Measurements from ENCODE around the gene SUMF1. TPM values are rescaled to one million over a fixed set of nuclear protein-coding genes. Genes with fewer than 3 reads are reported as not detected.

SUMF1 gene
- total and polyA plus RNA-seq, 8 donors = 5.3 to 170 (median 39.9) TPM

DNA sequence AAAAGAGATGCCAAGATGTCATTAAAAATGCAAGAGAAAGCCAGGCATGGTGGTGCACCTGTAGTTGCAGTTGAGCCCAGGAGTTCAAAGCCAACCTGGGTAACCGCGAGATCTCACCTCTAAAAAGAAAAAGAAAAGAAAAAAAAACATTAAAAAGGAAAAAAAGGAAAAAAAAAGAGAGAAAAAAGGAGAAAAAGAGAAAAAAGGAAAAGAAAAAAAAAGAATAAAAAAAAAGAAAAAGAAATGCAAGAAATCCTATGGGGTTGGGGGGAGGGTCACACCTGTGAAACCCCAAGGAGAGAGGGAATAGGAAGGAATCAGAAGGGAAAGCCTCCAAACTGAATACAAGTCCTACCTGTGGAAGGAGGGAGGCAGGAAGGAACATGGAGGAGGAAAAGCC, 5.2 kb upstream of the SUMF1 start:
- intact Hi-C loops (cut with DNase I; ENCODE audit: low total_unique reads) = no loop called here
- TF ChIP-seq POLR2AphosphoS5 (IDR thresholded peaks at IDR 0.05) (no peak), EP300 (IDR thresholded peaks at IDR 0.05) (no peak), POLR2A (IDR thresholded peaks at IDR 0.05) (no peak)
- TF ChIP-seq, protein P1, sequence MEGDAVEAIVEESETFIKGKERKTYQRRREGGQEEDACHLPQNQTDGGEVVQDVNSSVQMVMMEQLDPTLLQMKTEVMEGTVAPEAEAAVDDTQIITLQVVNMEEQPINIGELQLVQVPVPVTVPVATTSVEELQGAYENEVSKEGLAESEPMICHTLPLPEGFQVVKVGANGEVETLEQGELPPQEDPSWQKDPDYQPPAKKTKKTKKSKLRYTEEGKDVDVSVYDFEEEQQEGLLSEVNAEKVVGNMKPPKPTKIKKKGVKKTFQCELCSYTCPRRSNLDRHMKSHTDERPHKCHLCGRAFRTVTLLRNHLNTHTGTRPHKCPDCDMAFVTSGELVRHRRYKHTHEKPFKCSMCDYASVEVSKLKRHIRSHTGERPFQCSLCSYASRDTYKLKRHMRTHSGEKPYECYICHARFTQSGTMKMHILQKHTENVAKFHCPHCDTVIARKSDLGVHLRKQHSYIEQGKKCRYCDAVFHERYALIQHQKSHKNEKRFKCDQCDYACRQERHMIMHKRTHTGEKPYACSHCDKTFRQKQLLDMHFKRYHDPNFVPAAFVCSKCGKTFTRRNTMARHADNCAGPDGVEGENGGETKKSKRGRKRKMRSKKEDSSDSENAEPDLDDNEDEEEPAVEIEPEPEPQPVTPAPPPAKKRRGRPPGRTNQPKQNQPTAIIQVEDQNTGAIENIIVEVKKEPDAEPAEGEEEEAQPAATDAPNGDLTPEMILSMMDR (IDR thresholded peaks at IDR 0.05) = no peak
- Histone ChIP-seq H3K27me3 (peaks cover 0 to 8% (median 0%) of the 10 kb centered on the region in 3 donors), H3K9me3 (no peaks in the 10 kb centered on the region), H3K36me3 (no peaks in the 10 kb centered on the region), H3K27ac (no peak overlapping the region), H3K4me1 (peaks cover 0 to 4% (median 4%) of the 10 kb centered on the region in 4 donors), H3K4me3 (no peak overlapping the region)
- DNase-seq = no peak
- WGBS, 5 donors = 89 to 98% (median 95%) methylated on average over 2 of the region's 2 CpGs

DNA sequence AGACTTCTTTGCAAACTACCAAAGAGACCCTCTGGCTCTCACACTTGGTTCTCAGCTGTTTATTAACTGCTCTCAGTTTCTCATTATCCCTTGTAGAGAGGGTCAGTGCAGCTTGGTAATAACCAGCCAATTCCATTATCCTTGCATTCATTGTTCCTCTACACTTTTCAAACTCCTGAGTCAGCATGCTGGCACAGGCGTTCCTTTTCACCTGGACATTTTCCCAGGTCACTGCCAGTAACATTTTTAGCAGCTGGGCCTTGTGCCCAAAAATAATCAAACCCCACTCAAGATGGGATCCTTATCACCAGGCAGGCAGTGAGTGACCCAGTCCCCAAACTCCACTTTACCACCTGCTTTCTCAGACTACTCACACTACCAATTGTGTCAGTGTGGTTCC, 4.8 kb upstream of the SUMF1 start:
- H3K4me3 ChIP-seq = no peak overlapping the region
- intact Hi-C loops (cut with DNase I; ENCODE audit: low total_unique reads) = no loop called here
- no peak for TF ChIP-seq EP300 (IDR thresholded peaks at IDR 0.05)
- no peak for TF ChIP-seq POLR2A (IDR thresholded peaks at IDR 0.05)
- no peak for TF ChIP-seq POLR2AphosphoS5 (IDR thresholded peaks at IDR 0.05)
- TF ChIP-seq, protein P1 (IDR thresholded peaks at IDR 0.05) = no peak
- no peaks in the 10 kb centered on the region for H3K36me3 ChIP-seq
- H3K27ac ChIP-seq = no peak overlapping the region
- no peak for DNase-seq
- H3K4me1 ChIP-seq = peaks cover 0 to 6% (median 4%) of the 10 kb centered on the region in 4 donors
- 18 to 37% (median 29%) methylated on average over 1 of the region's 1 CpG for WGBS, 5 donors
- H3K27me3 ChIP-seq = peaks cover 0 to 7% (median 0%) of the 10 kb centered on the region in 3 donors
- H3K9me3 ChIP-seq = no peaks in the 10 kb centered on the region

DNA sequence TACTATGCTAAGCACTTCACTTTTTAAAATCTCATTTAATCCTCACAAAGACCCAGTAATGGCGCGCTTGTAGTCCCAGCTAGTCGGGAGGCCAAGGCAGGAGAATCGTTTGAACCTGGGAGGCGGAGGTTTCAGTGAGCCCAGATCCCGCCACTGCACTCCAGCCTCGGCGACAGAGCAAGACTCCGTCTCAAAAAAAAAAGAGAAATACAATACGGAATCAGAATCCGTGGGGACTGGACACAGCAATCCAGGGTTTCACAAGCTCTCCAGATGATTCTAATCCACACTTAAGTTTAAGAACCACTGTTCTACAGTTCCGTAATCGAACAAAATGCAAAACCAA, 426 bp upstream of the SUMF1 start:
- TF ChIP-seq, protein P1 (IDR thresholded peaks at IDR 0.05) = no peak
- TF ChIP-seq POLR2AphosphoS5 (IDR thresholded peaks at IDR 0.05) (no peak), POLR2A (IDR thresholded peaks at IDR 0.05) (no peak), EP300 (IDR thresholded peaks at IDR 0.05) (no peak)
- no peaks in the 10 kb centered on the region for H3K27me3 ChIP-seq
- H3K4me3 ChIP-seq = peak overlapping the region; percentile 64 to 100 (median 94)
- H3K4me1 ChIP-seq = peaks cover 7 to 22% (median 16%) of the 10 kb centered on the region in 4 donors
- 69 to 77% (median 74%) methylated on average over 13 of the region's 13 CpGs for WGBS, 5 donors
- intact Hi-C loops (cut with DNase I; ENCODE audit: low total_unique reads) = no loop called here
- no peaks in the 10 kb centered on the region for H3K9me3 ChIP-seq
- H3K36me3 ChIP-seq = no peaks in the 10 kb centered on the region
- no peak for DNase-seq
- H3K27ac ChIP-seq = peak overlapping the region in 4 of 5 donors; percentile 81 to 93 (median 92)

DNA sequence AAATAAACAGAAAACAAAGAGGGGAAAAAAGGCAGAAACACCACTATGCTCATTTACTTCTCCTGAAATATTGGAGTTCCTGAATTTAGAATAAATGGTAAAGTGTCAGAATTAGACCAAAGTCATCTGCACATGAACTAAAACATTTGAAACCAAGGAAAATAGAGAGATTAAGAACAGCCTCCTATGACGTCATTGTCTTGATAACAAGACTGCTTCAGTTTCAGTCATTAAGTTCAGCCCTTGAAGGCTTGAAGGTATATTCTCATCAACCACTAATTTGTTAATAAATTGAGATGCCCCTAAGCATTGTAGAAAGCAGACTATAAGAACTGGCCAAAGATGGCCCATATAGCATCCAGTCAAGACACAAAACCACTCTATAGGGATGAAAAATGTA, 2.5 kb downstream of the SUMF1 start:
- intact Hi-C loops (cut with DNase I; ENCODE audit: low total_unique reads) = no loop called here
- whole genome bisulfite sequencing, 5 donors = 70 to 83% (median 77%) methylated on average over 1 of the region's 1 CpG
- H3K36me3 ChIP-seq = no peaks in the 10 kb centered on the region
- no peak overlapping the region for H3K27ac ChIP-seq
- H3K27me3 ChIP-seq = no peaks in the 10 kb centered on the region
- peaks cover 7 to 30% (median 16%) of the 10 kb centered on the region in 4 donors for H3K4me1 ChIP-seq
- TF ChIP-seq EP300 (IDR thresholded peaks at IDR 0.05) = no peak
- no peak for TF ChIP-seq POLR2AphosphoS5 (IDR thresholded peaks at IDR 0.05)
- TF ChIP-seq, protein P1 (IDR thresholded peaks at IDR 0.05) = no peak
- TF ChIP-seq POLR2A (IDR thresholded peaks at IDR 0.05) = no peak
- no peak for DNase-seq
- H3K9me3 ChIP-seq = no peaks in the 10 kb centered on the region
- H3K4me3 ChIP-seq = no peak overlapping the region

Measured in stomach (tissue), 9 donors.